ELF-1 (cell line): ENCODE measurements around the gene PNCK.
"Not testable (repeated sequence)": the region's sequence is repeated elsewhere in the genome, so short reads cannot be mapped to it uniquely, and the experiment has no call there.

Experiments used
- DNase-seq: peaks from one replicate; pipeline ENCODE4 v3.0.0-alpha.2; 2016; ENCODE audit warnings: low read depth, low spot score

Gene PNCK

DNA sequence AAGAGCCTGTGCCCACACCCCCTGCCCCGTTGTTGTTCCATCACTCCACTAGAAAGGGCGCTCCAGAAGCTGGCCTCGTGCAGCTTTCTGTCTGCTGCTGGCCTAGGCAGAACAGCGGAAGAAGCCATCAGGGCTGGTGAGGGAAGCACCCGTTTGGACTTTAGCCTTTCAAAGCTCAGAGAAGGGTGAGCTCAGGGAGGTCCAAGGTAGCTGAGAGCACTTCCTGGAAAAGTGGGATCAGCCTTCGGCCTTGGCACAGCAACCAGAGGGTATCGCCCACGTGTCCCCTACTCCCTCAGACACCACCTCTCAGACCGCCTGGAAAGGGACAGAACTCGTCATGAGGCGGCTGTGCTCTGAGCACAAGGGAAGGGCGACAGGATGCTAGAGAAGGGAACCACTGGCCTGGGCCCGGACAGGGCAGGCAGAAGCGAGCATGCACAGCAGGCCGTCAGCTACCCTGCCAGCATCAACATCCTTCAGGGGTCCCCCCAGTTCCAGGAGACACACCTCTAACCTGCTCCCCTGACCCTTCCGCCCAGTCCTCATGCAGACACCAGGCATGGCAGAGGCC is 25.7 kb upstream of the PNCK start:
- DNase-seq, result not testable (repeated sequence)

DNA sequence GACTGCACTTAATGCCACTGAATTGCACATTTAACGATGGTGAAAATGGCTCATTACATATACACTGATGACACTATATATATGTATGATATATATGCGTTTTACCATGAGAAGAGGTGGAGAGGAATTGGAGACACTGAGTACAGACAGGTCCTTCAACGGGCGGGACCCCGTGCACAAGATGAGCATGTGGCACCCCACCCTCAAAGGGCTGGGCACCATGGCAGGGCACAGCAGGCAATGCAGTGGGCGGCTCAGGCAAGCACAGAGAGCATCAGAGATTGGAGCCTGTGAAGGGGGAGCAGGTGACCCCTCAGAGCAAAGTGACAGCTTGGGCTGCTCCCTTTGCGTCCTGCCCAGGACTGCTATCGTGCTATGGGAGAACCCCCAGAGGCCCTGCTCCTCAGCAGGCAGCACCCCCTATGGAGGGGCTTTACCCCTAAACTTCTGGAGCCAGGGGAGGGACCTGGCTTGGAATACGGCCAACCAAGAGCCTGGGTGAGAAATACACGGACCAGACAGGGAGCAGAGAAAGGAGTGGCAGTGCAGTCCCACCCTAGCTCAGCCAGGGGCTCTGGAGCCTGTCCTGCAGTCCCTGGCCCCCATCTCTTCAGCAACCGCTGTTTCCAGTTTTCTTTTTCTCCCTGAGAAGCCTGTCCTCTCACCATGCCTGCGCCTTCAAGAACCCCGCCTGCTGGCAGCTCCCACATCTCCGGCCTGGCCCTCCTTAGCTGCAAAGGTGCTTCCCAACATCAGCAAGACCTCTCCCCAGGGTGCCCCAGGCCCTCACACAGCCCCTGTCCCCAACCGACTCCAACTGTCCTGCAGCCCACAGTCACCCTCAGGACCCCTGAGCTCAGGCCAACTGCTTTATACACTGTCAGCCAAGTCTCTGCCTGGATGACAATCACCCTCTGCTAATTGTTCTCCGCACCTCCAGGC is 24.6 kb upstream of the PNCK start:
- no peak for DNase-seq

DNA sequence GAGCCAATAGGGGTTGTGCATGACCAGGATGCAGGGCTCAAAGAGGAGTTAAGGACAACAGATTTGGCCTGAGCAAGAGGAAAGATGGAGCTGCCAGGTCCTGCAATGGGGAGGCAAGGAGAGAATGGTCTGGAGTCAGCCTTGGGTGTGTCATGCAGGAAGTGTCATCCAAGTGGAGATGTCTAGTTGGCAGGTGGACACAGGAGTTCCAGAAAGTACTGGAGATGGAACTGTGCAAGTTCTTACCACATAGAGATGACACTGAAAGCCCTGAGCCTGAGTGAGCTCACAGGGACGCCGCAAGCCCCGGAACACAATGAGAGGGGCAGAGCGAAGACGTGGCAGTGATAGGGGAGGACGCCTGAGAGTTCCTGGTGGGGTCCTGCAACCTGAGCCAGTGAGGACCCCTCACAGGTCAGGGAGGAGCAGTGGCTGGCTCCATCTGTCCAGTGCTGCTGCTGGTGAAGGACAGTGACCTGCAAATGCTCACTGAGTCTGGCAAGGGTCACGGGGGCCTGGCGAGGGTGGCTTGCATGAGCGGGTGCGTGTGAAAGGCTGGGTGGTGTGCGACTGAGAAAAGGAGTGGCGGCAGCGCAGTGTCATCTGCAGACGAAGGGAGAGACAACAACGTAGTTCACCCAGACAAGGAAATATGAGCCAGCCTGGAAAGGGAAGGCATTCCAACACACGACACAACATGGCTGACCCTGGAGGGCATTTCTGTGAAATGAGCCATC is 23.5 kb upstream of the PNCK start:
- DNase-seq, result not testable (repeated sequence)

DNA sequence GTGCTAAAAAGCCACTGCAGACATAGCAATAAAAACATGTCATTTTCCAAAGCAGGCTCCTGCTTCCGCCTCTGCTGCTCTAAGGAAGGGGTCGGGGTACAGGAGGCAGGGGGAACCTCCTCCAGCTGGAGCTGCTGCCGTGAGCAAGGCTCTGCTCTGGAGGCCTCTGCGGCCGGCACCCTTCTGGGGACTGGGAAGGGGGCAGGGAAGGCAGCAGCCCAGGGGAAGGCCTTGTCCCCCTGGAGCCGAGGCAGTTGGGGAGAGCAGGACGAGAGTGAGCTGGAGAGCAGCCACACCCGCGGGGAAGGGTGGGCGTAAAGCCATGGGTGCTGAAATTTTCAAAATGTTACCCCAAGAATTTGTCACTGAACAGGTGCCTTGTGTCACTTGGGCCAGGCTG is 22.9 kb upstream of the PNCK start:
- not testable (repeated sequence) for DNase-seq

DNA sequence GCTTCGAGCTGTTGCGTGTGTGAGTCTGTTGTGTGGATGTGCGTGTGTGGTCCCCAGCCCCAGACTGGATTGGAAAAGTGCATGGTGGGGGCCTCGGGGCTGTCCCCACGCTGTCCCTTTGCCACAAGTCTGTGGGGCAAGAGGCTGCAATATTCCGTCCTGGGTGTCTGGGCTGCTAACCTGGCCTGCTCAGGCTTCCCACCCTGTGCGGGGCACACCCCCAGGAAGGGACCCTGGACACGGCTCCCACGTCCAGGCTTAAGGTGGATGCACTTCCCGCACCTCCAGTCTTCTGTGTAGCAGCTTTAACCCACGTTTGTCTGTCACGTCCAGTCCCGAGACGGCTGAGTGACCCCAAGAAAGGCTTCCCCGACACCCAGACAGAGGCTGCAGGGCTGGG is 22.5 kb upstream of the PNCK start:
- DNase-seq, result no peak

DNA sequence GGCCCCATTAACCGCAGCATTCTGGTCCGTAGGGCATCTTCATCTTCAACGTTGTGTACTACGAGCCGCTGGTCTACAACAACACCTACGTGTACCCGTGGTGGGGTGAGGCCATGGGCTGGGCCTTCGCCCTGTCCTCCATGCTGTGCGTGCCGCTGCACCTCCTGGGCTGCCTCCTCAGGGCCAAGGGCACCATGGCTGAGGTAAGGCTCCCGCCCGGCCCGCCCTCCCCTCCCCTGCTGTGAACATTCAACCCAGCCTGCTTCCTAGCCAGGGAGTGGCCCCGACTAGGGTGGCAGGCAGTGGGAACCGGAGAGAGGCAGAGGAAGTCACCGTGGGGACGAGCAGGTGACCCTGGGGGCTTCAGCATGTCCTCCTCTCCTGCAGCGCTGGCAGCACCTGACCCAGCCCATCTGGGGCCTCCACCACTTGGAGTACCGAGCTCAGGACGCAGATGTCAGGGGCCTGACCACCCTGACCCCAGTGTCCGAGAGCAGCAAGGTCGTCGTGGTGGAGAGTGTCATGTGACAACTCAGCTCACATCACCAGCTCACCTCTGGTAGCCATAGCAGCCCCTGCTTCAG is 21.2 kb upstream of the PNCK start:
- no peak for DNase-seq

DNA sequence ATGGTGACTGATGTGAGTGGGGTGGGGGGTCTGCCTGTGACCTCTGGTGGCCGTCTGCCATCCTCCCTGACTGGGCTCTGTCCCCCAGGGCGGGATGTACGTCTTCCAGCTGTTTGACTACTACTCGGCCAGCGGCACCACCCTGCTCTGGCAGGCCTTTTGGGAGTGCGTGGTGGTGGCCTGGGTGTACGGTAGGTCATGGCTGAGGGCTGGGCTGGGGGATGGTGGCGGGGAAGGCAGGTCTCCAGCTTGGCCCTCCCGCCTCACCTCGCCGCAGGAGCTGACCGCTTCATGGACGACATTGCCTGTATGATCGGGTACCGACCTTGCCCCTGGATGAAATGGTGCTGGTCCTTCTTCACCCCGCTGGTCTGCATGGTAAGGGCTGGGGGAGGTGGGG is 20.6 kb upstream of the PNCK start:
- not testable (repeated sequence) for DNase-seq

DNA sequence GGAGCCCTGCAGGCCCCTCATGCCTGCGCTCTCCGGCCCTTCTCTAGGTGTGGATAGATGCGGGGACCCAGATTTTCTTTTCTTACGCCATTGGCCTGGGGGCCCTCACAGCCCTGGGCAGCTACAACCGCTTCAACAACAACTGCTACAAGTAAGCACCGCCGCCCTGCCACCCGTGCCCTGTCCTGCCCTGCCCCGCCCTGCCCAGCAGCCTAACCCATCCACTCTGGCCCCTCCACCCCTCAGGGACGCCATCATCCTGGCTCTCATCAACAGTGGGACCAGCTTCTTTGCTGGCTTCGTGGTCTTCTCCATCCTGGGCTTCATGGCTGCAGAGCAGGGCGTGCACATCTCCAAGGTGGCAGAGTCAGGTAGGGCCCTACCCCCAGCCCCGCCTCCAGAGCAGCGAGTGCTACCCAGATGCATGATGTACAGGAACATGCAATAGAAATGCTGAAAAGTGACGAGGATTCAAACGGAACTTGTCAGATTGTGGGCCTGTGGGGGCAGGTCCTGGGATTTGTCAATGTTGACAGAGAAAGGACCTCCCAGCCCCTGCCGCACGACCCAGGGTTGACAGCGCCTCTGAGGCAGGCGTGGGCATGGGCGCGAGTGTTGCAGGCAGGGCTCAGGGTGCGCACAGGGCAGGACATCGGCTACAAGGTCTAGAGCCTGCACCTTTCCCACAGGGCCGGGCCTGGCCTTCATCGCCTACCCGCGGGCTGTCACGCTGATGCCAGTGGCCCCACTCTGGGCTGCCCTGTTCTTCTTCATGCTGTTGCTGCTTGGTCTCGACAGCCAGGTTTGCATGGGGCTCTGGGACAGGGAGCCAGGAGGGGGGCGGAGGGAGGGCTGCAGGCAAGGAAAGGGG is 19.8 kb upstream of the PNCK start:
- no peak for DNase-seq

DNA sequence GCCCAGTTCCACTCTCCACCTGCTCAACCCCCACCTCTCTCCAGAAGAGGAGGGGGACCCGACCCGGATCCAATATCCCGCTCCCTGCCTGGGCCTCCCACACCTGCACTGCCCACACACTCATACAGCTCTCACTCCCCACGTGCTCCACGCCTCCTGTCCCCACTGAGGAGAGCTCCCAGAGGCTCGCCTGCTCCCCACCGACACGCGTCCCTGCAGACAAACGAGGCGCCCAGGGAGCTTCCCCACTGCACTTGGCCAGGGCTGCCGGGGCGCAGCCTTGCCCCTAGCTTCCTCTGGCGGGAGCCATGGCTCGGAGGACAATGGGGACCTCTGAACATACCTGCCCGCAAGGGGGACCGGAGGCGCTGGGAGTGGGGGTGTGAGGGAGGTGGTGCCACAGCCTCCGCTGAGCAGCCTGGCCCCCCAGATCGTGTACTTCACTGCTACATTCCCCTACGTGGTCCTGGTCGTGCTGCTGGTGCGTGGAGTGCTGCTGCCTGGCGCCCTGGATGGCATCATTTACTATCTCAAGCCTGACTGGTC is 19.1 kb upstream of the PNCK start:
- no peak for DNase-seq

DNA sequence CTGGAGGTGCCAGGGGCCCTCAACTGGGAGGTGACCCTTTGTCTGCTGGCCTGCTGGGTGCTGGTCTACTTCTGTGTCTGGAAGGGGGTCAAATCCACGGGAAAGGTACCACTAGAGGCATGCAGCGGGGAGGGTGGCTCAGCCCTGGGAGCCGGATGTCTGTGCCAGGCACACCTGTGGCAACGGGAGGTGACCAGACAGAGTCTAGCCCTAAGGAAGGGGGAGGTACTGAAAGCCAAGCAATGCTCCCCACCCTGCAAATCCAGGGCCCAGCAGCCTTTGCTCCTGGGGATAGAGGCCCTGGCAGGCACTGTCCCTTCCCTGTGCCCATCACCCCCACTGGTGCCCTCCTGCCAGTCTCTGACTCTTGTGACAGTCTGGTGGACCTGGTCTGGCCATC is 18.4 kb upstream of the PNCK start:
- no peak for DNase-seq

DNA sequence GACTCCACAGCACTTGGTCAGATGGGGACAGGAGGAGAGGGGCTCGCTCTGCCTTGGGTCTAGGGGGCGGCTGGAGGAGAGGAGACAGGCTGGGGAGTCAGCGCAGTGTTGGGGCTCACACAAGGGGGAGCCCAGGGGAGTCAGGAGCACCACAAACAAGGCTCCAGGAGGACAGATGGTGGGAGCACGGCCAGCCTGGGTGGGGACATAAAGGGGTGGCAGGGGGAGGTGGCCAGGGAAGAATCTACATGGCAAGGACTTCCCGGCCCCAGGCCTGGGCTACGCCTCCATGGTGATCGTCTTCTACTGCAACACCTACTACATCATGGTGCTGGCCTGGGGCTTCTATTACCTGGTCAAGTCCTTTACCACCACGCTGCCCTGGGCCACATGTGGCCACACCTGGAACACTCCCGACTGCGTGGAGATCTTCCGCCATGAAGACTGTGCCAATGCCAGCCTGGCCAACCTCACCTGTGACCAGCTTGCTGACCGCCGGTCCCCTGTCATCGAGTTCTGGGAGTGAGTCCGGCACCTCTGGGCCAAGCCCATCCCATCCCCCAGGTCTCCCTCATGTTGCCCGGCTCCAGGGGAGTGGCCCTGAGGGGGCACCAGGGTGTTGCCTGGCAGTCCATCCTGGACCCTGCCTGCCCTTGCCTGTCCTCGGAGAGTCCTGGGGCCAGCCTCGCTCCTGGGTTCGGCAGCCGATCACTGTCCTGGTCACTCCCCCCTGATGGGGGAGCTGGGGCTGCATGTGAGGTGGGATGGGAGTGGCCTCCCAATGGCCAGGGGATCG is 17.6 kb upstream of the PNCK start:
- DNase-seq, result not testable (repeated sequence)

DNA sequence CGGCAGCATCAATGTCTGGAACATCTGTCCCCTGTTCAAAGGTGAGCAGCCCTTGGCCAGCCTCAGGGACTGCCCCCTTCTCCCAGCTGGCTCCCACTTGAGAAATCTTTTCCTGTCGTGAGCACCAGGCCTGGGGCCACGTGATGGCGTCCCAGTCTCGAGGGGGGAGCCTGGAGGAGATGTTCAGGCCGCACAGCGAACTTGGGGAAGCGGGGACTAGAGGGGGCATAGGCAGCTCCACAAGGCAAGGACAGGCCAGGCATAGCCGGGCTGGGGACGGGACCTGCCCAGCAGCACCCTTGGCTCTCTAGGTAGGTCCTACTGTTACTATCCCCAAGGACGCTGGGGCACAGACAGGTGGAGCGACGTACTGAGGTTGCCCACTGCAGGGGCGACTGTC is 16.9 kb upstream of the PNCK start:
- no peak for DNase-seq

DNA sequence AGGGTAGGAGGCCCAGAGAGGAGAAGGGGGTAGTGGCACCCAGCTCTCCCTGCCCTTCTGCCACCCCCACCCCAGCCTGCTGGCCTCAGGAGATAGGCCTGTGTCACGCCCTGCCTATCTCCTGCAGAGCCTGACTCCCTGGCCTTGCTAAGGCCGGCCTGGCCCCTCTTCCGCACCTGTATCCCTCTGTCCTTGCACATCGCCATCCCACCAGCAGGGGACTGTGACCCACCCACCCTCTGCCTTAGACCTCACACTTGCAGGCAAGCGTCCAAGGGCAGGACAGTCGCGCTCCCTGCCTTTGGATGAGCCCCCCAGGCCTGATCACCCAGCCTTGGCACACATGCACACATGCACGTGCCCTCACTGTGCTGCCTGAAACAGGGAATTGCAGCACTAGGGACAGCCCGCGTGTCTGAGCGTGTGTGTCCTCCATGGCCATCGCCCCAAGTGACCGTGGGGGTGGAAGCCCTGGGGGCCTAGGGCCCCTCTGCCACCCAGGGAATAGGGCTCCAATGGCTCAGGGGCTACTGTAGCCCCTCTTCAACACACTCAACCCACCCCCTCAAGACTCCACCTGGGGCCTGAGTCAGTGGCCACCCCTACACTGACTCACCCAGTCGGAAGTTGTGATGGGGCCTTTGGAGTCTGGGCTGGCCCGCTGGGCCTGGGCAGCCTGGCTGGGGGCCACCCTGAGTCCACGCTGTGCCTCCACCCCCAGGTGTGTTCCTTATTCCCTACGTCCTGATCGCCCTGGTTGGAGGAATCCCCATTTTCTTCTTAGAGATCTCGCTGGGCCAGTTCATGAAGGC is 16.2 kb upstream of the PNCK start:
- peak; percentile 73 for DNase-seq

DNA sequence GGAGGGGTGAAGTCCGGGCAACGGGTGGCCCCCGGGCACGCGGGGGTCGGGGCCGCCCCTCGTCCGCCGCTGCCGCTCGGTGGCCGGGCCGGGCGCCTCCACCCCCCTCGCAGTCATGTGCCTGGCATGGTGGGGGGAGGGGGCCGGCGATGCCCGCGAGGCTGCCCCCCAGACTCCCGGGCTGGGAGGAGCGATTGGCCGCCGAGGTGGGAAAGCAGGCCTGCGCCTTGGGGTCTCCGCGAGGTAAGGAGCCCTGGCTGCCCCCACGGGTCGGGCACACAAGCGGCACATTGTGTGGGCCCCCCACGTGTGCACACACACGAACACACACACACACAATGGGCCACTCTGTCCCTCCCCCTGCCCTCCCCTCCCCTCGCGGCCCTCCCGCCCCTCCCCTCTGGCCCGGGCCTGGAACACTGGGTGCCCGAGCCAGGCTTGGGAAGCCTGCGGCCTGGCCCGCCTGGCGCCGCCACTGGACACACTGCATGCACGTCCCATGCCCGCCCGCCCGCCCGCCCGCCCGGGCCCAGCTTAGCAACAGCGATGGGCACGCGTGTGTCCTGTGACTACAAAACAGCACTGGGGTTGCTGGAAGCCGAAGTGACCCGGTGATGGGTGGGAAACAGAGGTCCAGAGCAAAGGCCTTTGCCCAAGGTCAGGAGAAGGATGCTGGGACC is 15.4 kb upstream of the PNCK start:
- DNase-seq, result no peak

DNA sequence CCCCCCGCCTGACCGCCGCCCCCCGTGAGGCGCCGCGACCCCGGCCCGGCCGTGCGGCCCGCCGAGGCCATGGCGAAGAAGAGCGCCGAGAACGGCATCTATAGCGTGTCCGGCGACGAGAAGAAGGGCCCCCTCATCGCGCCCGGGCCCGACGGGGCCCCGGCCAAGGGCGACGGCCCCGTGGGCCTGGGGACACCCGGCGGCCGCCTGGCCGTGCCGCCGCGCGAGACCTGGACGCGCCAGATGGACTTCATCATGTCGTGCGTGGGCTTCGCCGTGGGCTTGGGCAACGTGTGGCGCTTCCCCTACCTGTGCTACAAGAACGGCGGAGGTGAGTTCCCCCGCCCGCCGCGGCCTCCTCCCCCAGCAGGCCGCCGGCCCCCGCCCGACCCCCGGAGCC is 14.9 kb upstream of the PNCK start:
- no peak for DNase-seq

DNA sequence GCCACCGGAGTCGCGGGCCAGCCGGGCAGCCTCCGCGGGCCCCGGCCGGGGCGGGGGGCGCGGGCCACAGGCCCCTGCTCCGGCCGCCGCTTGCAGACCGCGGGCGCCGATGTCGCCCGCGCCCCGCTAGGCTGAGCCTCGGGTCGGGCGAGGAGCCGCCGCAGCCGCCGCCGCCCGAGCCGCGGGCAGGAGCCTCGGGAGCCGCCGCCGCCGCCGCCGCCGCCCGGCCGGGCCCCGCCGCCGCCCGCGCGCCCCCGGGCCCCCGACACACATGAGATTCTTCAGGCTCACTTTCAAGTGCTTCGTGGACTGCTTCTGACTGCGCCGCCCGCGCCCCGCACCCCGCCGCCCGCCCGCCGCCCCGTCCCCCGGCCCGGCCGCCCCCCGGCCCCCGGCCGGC is 14.5 kb upstream of the PNCK start:
- DNase-seq, result no peak

DNA sequence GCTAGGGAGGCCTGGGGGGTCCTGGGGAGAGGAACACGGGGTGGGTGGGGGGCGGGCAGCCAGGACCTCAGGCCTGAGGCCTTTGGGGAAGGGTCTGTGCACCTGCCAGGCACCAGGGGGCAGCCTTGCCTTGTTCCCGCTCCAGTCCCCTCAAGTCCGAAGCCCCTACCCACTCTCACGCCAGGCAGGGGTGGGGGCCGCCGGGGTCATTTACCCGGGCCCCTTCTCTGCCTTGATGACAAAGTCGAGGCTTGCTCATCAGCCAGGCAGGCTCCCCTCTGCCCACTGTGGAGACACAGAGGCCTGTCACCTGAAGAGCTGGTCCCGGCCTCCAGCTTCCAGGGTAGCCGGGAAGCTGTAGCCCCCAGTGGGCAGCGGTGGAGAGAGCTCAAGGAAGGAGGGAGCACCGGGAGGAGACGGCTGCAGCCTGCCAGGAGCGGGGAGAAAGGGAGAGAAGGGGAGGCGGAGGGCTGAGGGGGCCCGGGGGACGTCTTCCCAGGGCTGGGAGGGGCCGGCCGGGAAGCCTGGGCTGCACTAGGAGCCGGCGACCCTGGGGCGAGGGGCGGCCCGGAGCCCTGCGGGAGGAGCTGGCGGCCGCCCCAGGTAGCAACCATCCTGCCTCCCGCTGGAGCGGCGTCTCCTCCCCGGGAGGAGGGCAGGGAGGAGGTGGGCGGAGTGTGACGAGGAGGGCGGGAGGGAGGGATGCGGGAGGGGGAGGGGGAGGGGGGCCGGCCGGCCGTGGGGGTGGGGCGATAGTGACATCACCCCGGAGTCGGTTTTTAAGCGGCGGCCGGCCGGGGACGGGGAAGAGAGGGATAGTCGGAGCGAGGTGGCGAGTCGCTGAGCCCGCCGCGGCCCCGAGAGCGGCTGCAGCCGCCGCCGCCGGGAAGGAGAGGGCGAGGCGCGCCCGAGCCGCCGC is 13.8 kb upstream of the PNCK start, which contains the start of gene SLC6A8:
Gene SLC6A8 (plus strand): TSS at position 806 of the 919 bp plus-strand sequence. CDS start 649 bp downstream, outside the sequence.
- DNase-seq, result peak; percentile 88
